ENCODE results near the gene SLC35F1. TPM values are rescaled to one million over a fixed set of nuclear protein-coding genes. Genes with fewer than 3 reads are reported as not detected.

SLC35F1 gene
- total and polyA plus RNA-seq, 2 donors (not counting 3 experiments of a cell fraction or from before 2014, with no cell fraction given): not detected

DNA sequence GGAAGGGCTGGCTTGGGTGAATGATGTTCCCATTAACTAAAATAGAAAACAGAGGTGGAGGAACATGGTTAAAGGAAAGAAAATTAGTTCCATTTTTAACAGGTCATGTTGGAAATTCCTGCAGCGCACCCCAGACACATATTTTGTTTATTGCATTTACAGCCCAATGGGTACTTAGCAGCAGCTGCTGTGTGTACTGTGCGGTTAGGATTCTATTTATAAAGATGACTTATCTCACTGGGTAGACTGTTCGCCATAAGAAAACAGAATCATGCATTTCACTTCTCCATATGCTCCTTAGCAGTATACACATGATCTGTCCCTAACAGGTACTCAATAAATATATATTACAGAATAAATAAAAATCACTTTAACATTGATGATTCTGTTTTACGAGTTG, 135.8 kb downstream of the SLC35F1 start:
- no peak for TF ChIP-seq JUN (IDR thresholded peaks at IDR 0.05; ENCODE audit: borderline replicate concordance, insufficient read depth, insufficient read length, low read depth)
- TF ChIP-seq EZH2 (IDR thresholded peaks at IDR 0.05; ENCODE audit: borderline replicate concordance, low read depth, low read length, severe bottlenecking): no peak
- TF ChIP-seq MYC (IDR thresholded peaks at IDR 0.05; ENCODE audit: low read depth, low read length): no peak
- no peak for TF ChIP-seq FOS (IDR thresholded peaks at IDR 0.05; ENCODE audit: borderline replicate concordance, insufficient read depth, low read length)
- no peak for TF ChIP-seq CTCF (IDR thresholded peaks at IDR 0.05; ENCODE audit: extremely low read depth in 1 of 2, insufficient read depth in 1 of 2, low read depth in 1 of 2, low read length in 2 of 2)
- TF ChIP-seq GATA2 (IDR thresholded peaks at IDR 0.05; ENCODE audit: insufficient read depth, insufficient read length, low read depth, low read length): no peak
- no peak for TF ChIP-seq POLR2AphosphoS5 (IDR thresholded peaks at IDR 0.05; ENCODE audit: insufficient read depth, low read depth, low read length)
- no peak for TF ChIP-seq POLR2A (IDR thresholded peaks at IDR 0.05; ENCODE audit: low read depth, low read length)
- TF ChIP-seq, protein P1, sequence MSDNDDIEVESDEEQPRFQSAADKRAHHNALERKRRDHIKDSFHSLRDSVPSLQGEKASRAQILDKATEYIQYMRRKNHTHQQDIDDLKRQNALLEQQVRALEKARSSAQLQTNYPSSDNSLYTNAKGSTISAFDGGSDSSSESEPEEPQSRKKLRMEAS (IDR thresholded peaks at IDR 0.05; ENCODE audit: insufficient read depth, insufficient read length): no peak
- dilution Hi-C loops (cut with MboI; ENCODE audit: extremely low pct_ligation_motif_present, low sequenced_read_pairs): no loop called here
- no peak overlapping the region for H3K4me3 ChIP-seq (replicated peaks in 1 of 3; ENCODE audit: insufficient read depth in 1 of 3, low read depth in 1 of 3, low read length in 3 of 3)
- no peak overlapping the region for H3K4me2 ChIP-seq (ENCODE audit: insufficient read depth, low read length)
- H4K20me1 ChIP-seq (replicated peaks; ENCODE audit: control insufficient read depth, extremely low read depth, insufficient read depth, low read length): no peaks in the 10 kb centered on the region
- H3K4me1 ChIP-seq (ENCODE audit: control insufficient read depth, extremely low read depth, insufficient read depth, low read length): no peaks in the 10 kb centered on the region
- no peaks in the 10 kb centered on the region for H3K36me3 ChIP-seq (ENCODE audit: control insufficient read depth in 2 of 2, extremely low read depth in 1 of 2, insufficient read depth in 2 of 2, low read length in 2 of 2)
- ChIA-PET POLR2A (no interaction called here), CTCF (no interaction called here)
- DNase-seq (ENCODE audit: low read depth, low spot score) (no peak), FAIRE-seq (no peak)
- no peak overlapping the region for H3K27ac ChIP-seq (ENCODE audit: insufficient read depth, low read depth, low read length)
- no peaks in the 10 kb centered on the region for H3K27me3 ChIP-seq (ENCODE audit: control insufficient read depth in 2 of 2, insufficient read depth in 2 of 2, low read length in 2 of 2)
- no peak overlapping the region for H2AFZ ChIP-seq (ENCODE audit: low read depth, low read length)
- H3K9ac ChIP-seq (replicated peaks; ENCODE audit: extremely low read depth, insufficient read depth, low read length): no peak overlapping the region
- H3K9me1 ChIP-seq (replicated peaks; ENCODE audit: control insufficient read depth, extremely low read depth, insufficient read depth, low read length): no peaks in the 10 kb centered on the region
- no peaks in the 10 kb centered on the region for H3K79me2 ChIP-seq (ENCODE audit: control insufficient read depth, insufficient read depth, low read length)
- no TSS peak for BruUV-seq (replicated peaks)
- H3K9me3 ChIP-seq (replicated peaks; ENCODE audit: control insufficient read depth, insufficient read depth, low read length): no peaks in the 10 kb centered on the region
- intact Hi-C loops (cut with micrococcal nuclease): no loop called here

Data from endothelial cell of umbilical vein (primary cell).